GM06990 (cell line): ENCODE results near the gene RANBP17.

Experiments
- DNase-seq: peaks from one replicate; pipeline ENCODE4 v3.0.0-alpha.2; 2011; ENCODE audit not compliant: insufficient read length; ENCODE audit errors: extremely low read depth
- H3K27me3 ChIP-seq: replicated peaks from 2 replicates; pipeline ENCODE4 v1.6.0; 2011; ENCODE audit warnings: low read length; ENCODE audit not compliant: control insufficient read depth, insufficient read depth
- H3K36me3 ChIP-seq: 2 replicates; pipeline ENCODE4 v1.5.1; 2011; ENCODE audit warnings: low read length; ENCODE audit not compliant: control insufficient read depth, insufficient read depth
- H3K4me3 ChIP-seq: replicated peaks from 2 replicates; pipeline ENCODE4 v1.5.1; 2011; ENCODE audit warnings: low read depth, mild to moderate bottlenecking, control low read depth, low read length
- CTCF ChIP-seq: IDR thresholded peaks from 2 replicates; pipeline ENCODE4 v1.5.1; 2011; ENCODE audit warnings: low read length, control low read depth, mild to moderate bottlenecking, inconsistent platforms; ENCODE audit not compliant: insufficient read depth, poor library complexity, severe bottlenecking

Gene RANBP17

GRCh38 chr5:171149333-171149732 lies 287.5 kb downstream of the RANBP17 start:
- Histone ChIP-seq H3K4me3 (no peak overlapping the region), H3K36me3 (no peaks in the 10 kb centered on the region), H3K27me3 (no peaks in the 10 kb centered on the region)
- DNase-seq = no peak
- no peak for TF ChIP-seq CTCF

GRCh38 chr5:171149772-171150171 lies 288.0 kb downstream of the RANBP17 start:
- no peaks in the 10 kb centered on the region for H3K36me3 ChIP-seq
- no peak for DNase-seq
- H3K27me3 ChIP-seq = no peaks in the 10 kb centered on the region
- no peak for TF ChIP-seq CTCF
- H3K4me3 ChIP-seq = no peak overlapping the region

GRCh38 chr5:171152382-171152781 lies 290.6 kb downstream of the RANBP17 start:
- H3K27me3 ChIP-seq = no peaks in the 10 kb centered on the region
- no peak for TF ChIP-seq CTCF
- no peak for DNase-seq
- no peaks in the 10 kb centered on the region for H3K36me3 ChIP-seq
- H3K4me3 ChIP-seq = no peak overlapping the region

GRCh38 chr5:171155621-171156020 lies 293.8 kb downstream of the RANBP17 start:
- DNase-seq = no peak
- TF ChIP-seq CTCF = no peak
- no peaks in the 10 kb centered on the region for H3K36me3 ChIP-seq
- no peaks in the 10 kb centered on the region for H3K27me3 ChIP-seq
- H3K4me3 ChIP-seq = no peak overlapping the region

- TF ChIP-seq CTCF = no peak
- Histone ChIP-seq H3K27me3 (no peaks in the 10 kb centered on the region), H3K36me3 (no peaks in the 10 kb centered on the region), H3K4me3 (no peak overlapping the region)
- DNase-seq = no peak
Measured at GRCh38 chr5:171157276-171157675, 295.5 kb downstream of the RANBP17 start.

- no peak for DNase-seq
- H3K36me3 ChIP-seq = no peaks in the 10 kb centered on the region
Measured at GRCh38 chr5:171157775-171158174, 296.0 kb downstream of the RANBP17 start.

More at GRCh38 chr5:171157775-171158174, 296.0 kb downstream of the RANBP17 start:
- TF ChIP-seq CTCF = no peak
- Histone ChIP-seq H3K27me3 (no peaks in the 10 kb centered on the region), H3K4me3 (no peak overlapping the region)
